H1 (cell line): ENCODE results near the gene ZNFX1.

Source experiments
- BRCA1 ChIP-seq: IDR thresholded peaks from 2 replicates; pipeline ENCODE4 v1.6.1; 2012; ENCODE audit warnings: low read depth, low read length, improper control_type of control experiment
- CTCF ChIP-seq, 3 experiments: IDR thresholded peaks; 1 replicate in 2 of 3; 2 replicates in 1 of 3; pipeline versions ENCODE4 v1.5.1 to v1.6.1; 2011; ENCODE audit warnings: low read length in 3 of 3, mild to moderate bottlenecking in 3 of 3, inconsistent platforms in 2 of 3, low read depth in 1 of 3, moderate library complexity in 1 of 3; ENCODE audit not compliant: insufficient read depth in 1 of 3; ENCODE audit errors: control extremely low read depth in 1 of 3
- EP300 ChIP-seq, 2 experiments: IDR thresholded peaks; 1 replicate in 1 of 2; 2 replicates in 1 of 2; pipeline ENCODE4 v1.6.1; 2011 to 2012; ENCODE audit warnings: low read depth in 2 of 2, low read length in 2 of 2, mild to moderate bottlenecking in 2 of 2, borderline replicate concordance in 1 of 2, inconsistent platforms in 1 of 2, moderate library complexity in 1 of 2
- EZH2 ChIP-seq: fragments of 200-600 bp; sonication (generic); IDR thresholded peaks from 2 replicates; pipeline ENCODE4 v1.7.1; 2012; ENCODE audit warnings: low read depth, mild to moderate bottlenecking, moderate library complexity, low read length, inconsistent platforms; ENCODE audit not compliant: severe bottlenecking
- POLR2A ChIP-seq, 2 experiments: IDR thresholded peaks; 1 replicate in 1 of 2; 2 replicates in 1 of 2; pipeline ENCODE4 v1.6.1; 2011; ENCODE audit warnings: low read depth in 2 of 2, low read length in 2 of 2, mild to moderate bottlenecking in 2 of 2; ENCODE audit errors: control extremely low read depth in 1 of 2
- POLR2AphosphoS5 ChIP-seq: IDR thresholded peaks from 2 replicates; pipeline ENCODE4 v1.6.1; 2011; ENCODE audit warnings: low read depth, low read length
- SP2 ChIP-seq: IDR thresholded peaks from 2 replicates; pipeline ENCODE4 v1.6.1; 2012; ENCODE audit warnings: mild to moderate bottlenecking, low read length, inconsistent platforms
- TCF12 ChIP-seq: IDR thresholded peaks from 2 replicates; pipeline ENCODE4 v1.6.1; 2011; ENCODE audit warnings: low read depth, mild to moderate bottlenecking, low read length
- TEAD4 ChIP-seq: IDR thresholded peaks from 2 replicates; pipeline ENCODE4 v1.6.1; 2012; ENCODE audit warnings: low read depth, low read length, inconsistent platforms, mixed read lengths
- YY1 ChIP-seq: IDR thresholded peaks from 2 replicates; pipeline ENCODE4 v1.6.1; 2011; ENCODE audit warnings: low read depth, mild to moderate bottlenecking, low read length
- ZNF274 ChIP-seq: IDR thresholded peaks from 2 replicates; pipeline ENCODE4 v1.7.0; 2012; ENCODE audit warnings: low read length, borderline replicate concordance; ENCODE audit errors: extremely low read depth
- TF ChIP-seq, protein P1 (sequence below): IDR thresholded peaks from 2 replicates; pipeline ENCODE4 v1.6.1; 2012; ENCODE audit warnings: inconsistent platforms

- TF ChIP-seq CTCF (IDR thresholded peaks at IDR 0.05; ENCODE audit: control extremely low read depth in 1 of 3, insufficient read depth in 1 of 3, low read depth in 1 of 3, low read length in 3 of 3) (no peak), TEAD4 (no peak), SP2 (no peak), EZH2 (no peak), POLR2AphosphoS5 (no peak), POLR2A (IDR thresholded peaks at IDR 0.05; ENCODE audit: control extremely low read depth in 1 of 2, low read depth in 2 of 2, low read length in 2 of 2) (no peak), ZNF274 (no peak), EP300 (IDR thresholded peaks at IDR 0.05; ENCODE audit: borderline replicate concordance in 1 of 2, low read depth in 2 of 2, low read length in 2 of 2) (no peak), TCF12 (no peak), BRCA1 (no peak), YY1 (no peak)
- TF ChIP-seq, protein P1, sequence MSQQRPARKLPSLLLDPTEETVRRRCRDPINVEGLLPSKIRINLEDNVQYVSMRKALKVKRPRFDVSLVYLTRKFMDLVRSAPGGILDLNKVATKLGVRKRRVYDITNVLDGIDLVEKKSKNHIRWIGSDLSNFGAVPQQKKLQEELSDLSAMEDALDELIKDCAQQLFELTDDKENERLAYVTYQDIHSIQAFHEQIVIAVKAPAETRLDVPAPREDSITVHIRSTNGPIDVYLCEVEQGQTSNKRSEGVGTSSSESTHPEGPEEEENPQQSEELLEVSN: no peak
Measured at GRCh38 chr20:49236301-49236700, 41.6 kb downstream of the ZNFX1 start.
